ENCODE measurements around the gene HNRNPU.
"Not testable (repeated sequence)": the region's sequence is repeated elsewhere in the genome, so short reads cannot be mapped to it uniquely, and the experiment has no call there.

HNRNPU gene

GRCh38 chr1:244840219-244840794, 24.0 kb downstream of the HNRNPU start:
- no peak for DNase-seq (ENCODE audit: low read depth)

- DNase-seq (ENCODE audit: low read depth), result no peak
Observed at GRCh38 chr1:244839656-244840055, 24.7 kb downstream of the HNRNPU start.

- DNase-seq (ENCODE audit: low read depth), result no peak
Observed at GRCh38 chr1:244837597-244838258, 26.6 kb downstream of the HNRNPU start.

- DNase-seq (ENCODE audit: low read depth), result no peak
Observed at GRCh38 chr1:244836584-244836983, 27.8 kb downstream of the HNRNPU start.

- no peak for DNase-seq (ENCODE audit: low read depth)
Observed at GRCh38 chr1:244836135-244836521, 28.2 kb downstream of the HNRNPU start.

GRCh38 chr1:244835276-244836134, 28.8 kb downstream of the HNRNPU start, which contains the start of gene COX20:
Gene COX20, plus strand, starts transcription at chr1:244835658. Its CDS starts 57 bp downstream, at chr1:244835715.
- DNase-seq (ENCODE audit: low read depth), result peak; percentile 81

GRCh38 chr1:244834543-244835275, 29.6 kb downstream of the HNRNPU start:
- DNase-seq (ENCODE audit: low read depth), result peak; percentile 77

GRCh38 chr1:244833734-244834542, 30.4 kb downstream of the HNRNPU start:
- peak; percentile 14 for DNase-seq (ENCODE audit: low read depth)

- DNase-seq (ENCODE audit: low read depth), result not testable (repeated sequence)
Observed at GRCh38 chr1:244833260-244833659, 31.1 kb downstream of the HNRNPU start.

- DNase-seq (ENCODE audit: low read depth), result no peak
Observed at GRCh38 chr1:244830639-244831038, 33.7 kb downstream of the HNRNPU start.

- no peak for DNase-seq (ENCODE audit: low read depth)
Observed at GRCh38 chr1:244826712-244827111, 37.6 kb downstream of the HNRNPU start.

GRCh38 chr1:244822878-244823277, 41.5 kb downstream of the HNRNPU start:
- DNase-seq (ENCODE audit: low read depth), result no peak

- DNase-seq (ENCODE audit: low read depth), result no peak
Observed at GRCh38 chr1:244821134-244821533, 43.2 kb downstream of the HNRNPU start.

- no peak for DNase-seq (ENCODE audit: low read depth)
Observed at GRCh38 chr1:244820131-244820530, 44.2 kb downstream of the HNRNPU start.

- no peak for DNase-seq (ENCODE audit: low read depth)
Observed at GRCh38 chr1:244817415-244817894, 46.9 kb downstream of the HNRNPU start.

GRCh38 chr1:244815600-244816099, 48.7 kb downstream of the HNRNPU start:
- DNase-seq (ENCODE audit: low read depth), result no peak

GRCh38 chr1:244813327-244813726, 51.0 kb downstream of the HNRNPU start:
- no peak for DNase-seq (ENCODE audit: low read depth)

- DNase-seq (ENCODE audit: low read depth), result no peak
Observed at GRCh38 chr1:244810221-244810620, 54.1 kb downstream of the HNRNPU start.

- no peak for DNase-seq (ENCODE audit: low read depth)
Observed at GRCh38 chr1:244807138-244807537, 57.2 kb downstream of the HNRNPU start.

- no peak for DNase-seq (ENCODE audit: low read depth)
Observed at GRCh38 chr1:244804841-244805240, 59.5 kb downstream of the HNRNPU start.

Measured in stimulated activated CD8-positive, alpha-beta memory T cell treated with anti-CD3 and anti-CD28 coated beads, Interleukin-12 subunit alpha, Interleukin-12 subunit beta, amount 100 ng/mL, for 1 hour (primary cell).